ENCODE measurements around the gene CCN2.

DNA sequence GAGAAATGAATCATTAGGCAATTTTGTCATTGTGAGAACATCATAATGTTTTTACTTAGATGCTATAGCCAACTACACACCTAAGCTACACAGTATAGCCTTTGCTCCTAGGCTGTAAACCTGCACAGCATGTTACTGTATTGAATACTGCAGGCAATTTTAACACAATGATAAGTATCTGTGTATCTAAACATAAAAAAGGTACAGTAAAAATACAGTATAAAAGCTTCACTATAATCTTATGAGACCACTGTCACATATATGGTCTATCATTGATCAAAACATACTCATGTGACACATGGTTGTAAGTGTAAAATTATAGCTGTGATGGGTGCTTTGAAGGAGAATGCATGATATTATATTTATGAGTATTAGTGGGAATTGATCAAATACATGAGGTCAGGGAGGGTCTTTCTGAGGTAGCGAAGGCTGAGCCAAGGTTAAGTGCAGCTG lies 29.2 kb upstream of the CCN2 start:
- TF ChIP-seq EZH2 (IDR thresholded peaks at IDR 0.05), result no peak
- TF ChIP-seq POLR2AphosphoS5 (IDR thresholded peaks at IDR 0.05; ENCODE audit: borderline replicate concordance, low read depth, low read length), result no peak
- no peak for TF ChIP-seq FOXP2 (optimal IDR thresholded peaks at IDR 0.05; ENCODE audit: control extremely low read depth, extremely low read length, insufficient read depth)
